Cardiac muscle cell (in vitro differentiated cells and primary cell): ENCODE results near the gene MMP24OS. TPM values are rescaled to one million over a fixed set of nuclear protein-coding genes. Genes with fewer than 3 reads are reported as not detected.
A peak's percentile ranks its signal among the peaks of the same experiment; 100 is the strongest.
"Not testable (repeated sequence)": the region's sequence is repeated elsewhere in the genome, so short reads cannot be mapped to it uniquely, and the experiment has no call there.

ENCODE experiments used
- DNase-seq, 2 donors: peaks; one replicate each; pipeline versions ENCODE4 v3.0.0 to v3.0.0-alpha.2; 2010 to 2017; ENCODE audit warnings: low read depth in 1 of 2, low spot score in 1 of 2
- H3K27ac ChIP-seq: fragments of 200-600 bp; sonication (generic); 2 replicates; pipeline ENCODE4 v1.5.1; 2016
- H3K27me3 ChIP-seq: fragments of 200-600 bp; sonication (generic); 2 replicates; pipeline ENCODE4 v1.6.0; 2016; ENCODE audit warnings: control low read depth
- H3K36me3 ChIP-seq: fragments of 200-600 bp; sonication (generic); 2 replicates; pipeline ENCODE4 v1.5.1; 2016; ENCODE audit warnings: control low read depth
- H3K4me1 ChIP-seq: fragments of 200-600 bp; sonication (generic); 2 replicates; pipeline ENCODE4 v1.8.1; 2017; ENCODE audit warnings: low read depth, mild to moderate bottlenecking, mixed run types
- H3K4me3 ChIP-seq: fragments of 200-600 bp; sonication (generic); 2 replicates; pipeline ENCODE4 v1.5.1; 2016; ENCODE audit warnings: mild to moderate bottlenecking
- H3K9me3 ChIP-seq: fragments of 200-600 bp; sonication (generic); 2 replicates; pipeline ENCODE4 v1.5.1; 2017; ENCODE audit warnings: low read depth, mild to moderate bottlenecking, control low read depth
- polyA plus RNA-seq: library from polyadenylated mRNA; unstranded; fragments of >200 nt; fragmentation: Nextera tagmentation; extraction: Ambion mirVana; gene quantifications from 2 replicates; pipeline ENCODE4 v1.2.1, GENCODE V29; 2016
- total RNA-seq: library from RNA; depleted of rRNA; stranded (reverse); fragments of >200 nt; gene quantifications from 2 replicates; pipeline ENCODE4 v1.2.3, GENCODE V29; 2016
- TF ChIP-seq, protein P1 (sequence below): IDR thresholded peaks from 2 replicates; pipeline ENCODE4 v1.5.1; 2012; ENCODE audit warnings: low read depth, mild to moderate bottlenecking, low read length

Gene MMP24OS
- total and polyA plus RNA-seq, 2 experiments from 2014 or later: 29.4 to 61.4 TPM

DNA sequence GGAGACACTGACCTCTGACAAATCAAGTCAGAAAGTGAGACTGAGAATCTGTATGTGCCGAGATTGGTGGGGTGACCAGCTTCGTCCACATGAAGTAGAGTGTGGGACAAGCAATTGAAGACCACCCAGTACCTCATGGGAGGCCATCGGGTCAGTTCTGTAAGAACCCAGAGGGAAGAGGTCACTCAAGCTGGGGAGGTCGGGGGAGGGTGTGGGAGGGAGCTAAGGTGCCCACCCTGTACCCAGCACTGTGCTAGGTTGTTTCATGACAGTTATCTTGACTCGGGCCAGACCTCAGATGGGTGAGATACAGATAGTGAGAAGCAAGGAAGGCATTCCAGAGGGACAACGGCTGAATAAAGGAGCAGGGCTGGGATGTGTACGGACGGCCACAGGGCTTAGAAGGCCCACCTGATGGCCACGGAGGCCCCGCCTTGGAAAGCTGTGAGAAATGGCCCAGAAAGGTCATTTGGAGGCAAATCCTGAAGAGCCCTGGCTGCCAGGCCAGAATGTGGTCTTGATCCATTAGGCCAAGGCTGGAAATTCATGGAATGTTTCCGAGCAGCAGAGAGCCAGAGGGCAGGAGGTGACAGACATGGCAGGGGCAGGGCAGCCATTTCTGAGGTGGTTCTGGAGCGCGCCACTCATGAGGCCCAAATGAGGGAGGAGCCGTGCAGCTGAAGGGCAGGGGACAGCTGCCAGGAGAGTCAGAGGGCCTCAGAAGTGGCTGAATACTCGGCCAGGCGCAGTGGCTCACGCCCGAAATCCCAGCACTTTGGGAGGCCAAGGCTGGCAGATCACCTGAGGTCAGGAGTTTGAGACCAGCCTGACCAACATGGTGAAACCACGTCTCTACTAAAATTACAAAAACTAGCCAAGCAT lies 7.7 kb downstream of the MMP24OS start:
- Histone ChIP-seq H3K4me3 (no peak overlapping the region), H3K36me3 (no peaks in the 10 kb centered on the region), H3K27ac (peak overlapping the region; percentile 62), H3K4me1 (peaks cover 9% of the 10 kb centered on the region), H3K27me3 (no peaks in the 10 kb centered on the region), H3K9me3 (no peaks in the 10 kb centered on the region)
- TF ChIP-seq, protein P1, sequence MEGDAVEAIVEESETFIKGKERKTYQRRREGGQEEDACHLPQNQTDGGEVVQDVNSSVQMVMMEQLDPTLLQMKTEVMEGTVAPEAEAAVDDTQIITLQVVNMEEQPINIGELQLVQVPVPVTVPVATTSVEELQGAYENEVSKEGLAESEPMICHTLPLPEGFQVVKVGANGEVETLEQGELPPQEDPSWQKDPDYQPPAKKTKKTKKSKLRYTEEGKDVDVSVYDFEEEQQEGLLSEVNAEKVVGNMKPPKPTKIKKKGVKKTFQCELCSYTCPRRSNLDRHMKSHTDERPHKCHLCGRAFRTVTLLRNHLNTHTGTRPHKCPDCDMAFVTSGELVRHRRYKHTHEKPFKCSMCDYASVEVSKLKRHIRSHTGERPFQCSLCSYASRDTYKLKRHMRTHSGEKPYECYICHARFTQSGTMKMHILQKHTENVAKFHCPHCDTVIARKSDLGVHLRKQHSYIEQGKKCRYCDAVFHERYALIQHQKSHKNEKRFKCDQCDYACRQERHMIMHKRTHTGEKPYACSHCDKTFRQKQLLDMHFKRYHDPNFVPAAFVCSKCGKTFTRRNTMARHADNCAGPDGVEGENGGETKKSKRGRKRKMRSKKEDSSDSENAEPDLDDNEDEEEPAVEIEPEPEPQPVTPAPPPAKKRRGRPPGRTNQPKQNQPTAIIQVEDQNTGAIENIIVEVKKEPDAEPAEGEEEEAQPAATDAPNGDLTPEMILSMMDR: no peak
- no peak for DNase-seq

DNA sequence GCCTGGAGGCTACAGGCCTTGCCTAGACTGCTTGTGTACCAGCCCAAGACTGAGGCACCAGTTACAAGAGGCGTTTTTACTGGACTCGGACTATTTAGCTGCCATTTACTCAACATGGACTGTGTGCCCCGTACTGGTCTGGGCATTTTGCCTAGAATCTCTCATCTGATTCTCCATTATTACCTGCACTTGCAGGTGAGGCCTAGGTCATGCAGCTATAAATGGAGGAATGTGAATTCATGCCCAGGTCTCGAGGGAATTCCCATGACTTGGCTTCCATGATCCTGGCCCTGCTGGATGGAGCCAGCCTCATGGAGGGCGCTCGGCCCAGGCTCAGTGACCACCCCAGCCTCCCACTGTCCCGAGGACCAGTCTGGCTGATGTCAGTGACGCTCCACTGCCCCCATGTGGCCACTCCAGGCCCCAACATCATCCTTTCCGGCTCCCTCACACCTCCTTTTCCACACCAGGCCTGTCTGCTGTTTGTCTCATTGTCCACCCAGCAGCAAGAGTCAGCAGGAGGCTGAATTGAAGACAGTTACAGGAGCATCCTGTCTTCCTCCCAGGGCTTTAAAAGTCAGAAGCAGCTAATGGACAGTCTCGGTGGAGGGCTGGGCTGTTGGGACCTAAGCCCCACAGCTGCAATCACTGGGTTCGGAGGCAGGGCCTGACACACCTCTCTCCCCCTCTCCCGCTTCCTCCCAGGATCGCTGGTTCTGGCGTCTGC lies 8.7 kb downstream of the MMP24OS start:
- peaks cover 9% of the 10 kb centered on the region for H3K4me1 ChIP-seq
- H3K9me3 ChIP-seq: no peaks in the 10 kb centered on the region
- H3K27me3 ChIP-seq: no peaks in the 10 kb centered on the region

DNA sequence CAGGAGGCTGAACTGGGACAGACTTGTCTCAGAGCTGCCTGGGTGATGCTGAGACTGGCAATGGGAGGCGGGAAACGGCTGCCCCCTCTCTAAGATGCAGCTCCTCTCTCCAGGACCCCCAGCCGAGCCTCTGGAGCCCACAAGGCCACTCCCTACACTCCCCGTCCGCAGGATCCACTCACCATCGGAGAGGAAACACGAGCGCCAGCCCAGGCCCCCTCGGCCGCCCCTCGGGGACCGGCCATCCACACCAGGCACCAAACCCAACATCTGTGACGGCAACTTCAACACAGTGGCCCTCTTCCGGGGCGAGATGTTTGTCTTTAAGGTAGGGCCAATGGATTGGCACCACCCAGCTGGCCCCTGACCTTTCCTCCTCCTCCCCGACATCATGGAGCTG lies 10.8 kb downstream of the MMP24OS start:
- H3K9me3 ChIP-seq: no peaks in the 10 kb centered on the region
- DNase-seq: no peak
- H3K4me3 ChIP-seq: no peak overlapping the region
- H3K27me3 ChIP-seq: no peaks in the 10 kb centered on the region
- H3K4me1 ChIP-seq: peaks cover 20% of the 10 kb centered on the region
- H3K36me3 ChIP-seq: no peaks in the 10 kb centered on the region
- no peak overlapping the region for H3K27ac ChIP-seq
- TF ChIP-seq, protein P1: no peak

More for the DNA sequence above, 8.7 kb downstream of the MMP24OS start:
- H3K27ac ChIP-seq: no peak overlapping the region
- no peak overlapping the region for H3K4me3 ChIP-seq
- H3K36me3 ChIP-seq: no peaks in the 10 kb centered on the region
- TF ChIP-seq, protein P1: peak; percentile 87
- DNase-seq: peak; percentile 72 to 86

DNA sequence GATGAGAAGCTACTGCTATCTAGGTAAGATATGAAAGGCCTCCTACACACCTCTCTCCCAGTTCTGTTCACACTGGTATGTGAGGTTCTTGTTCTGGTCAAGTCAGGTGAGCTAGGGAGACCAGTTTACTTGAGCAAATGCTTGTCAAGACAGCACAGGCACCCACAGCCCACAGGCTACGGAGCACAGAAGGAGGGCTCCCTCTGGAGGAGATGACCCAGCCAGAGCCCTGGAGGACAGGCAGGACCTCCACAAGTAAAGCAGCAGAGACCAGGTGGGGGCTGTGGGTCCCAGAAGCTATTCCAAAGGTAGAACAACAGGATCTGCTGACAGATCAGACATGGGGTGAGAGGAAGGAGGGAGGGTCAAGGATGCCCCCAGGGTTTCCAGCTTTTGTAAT lies 13.2 kb downstream of the MMP24OS start:
- DNase-seq: peak in 1 of 2 donors; percentile 47
- H3K27me3 ChIP-seq: no peaks in the 10 kb centered on the region
- H3K36me3 ChIP-seq: no peaks in the 10 kb centered on the region
- TF ChIP-seq, protein P1: peak; percentile 9
- no peak overlapping the region for H3K27ac ChIP-seq
- H3K9me3 ChIP-seq: no peaks in the 10 kb centered on the region
- H3K4me3 ChIP-seq: no peak overlapping the region
- H3K4me1 ChIP-seq: peaks cover 30% of the 10 kb centered on the region

DNA sequence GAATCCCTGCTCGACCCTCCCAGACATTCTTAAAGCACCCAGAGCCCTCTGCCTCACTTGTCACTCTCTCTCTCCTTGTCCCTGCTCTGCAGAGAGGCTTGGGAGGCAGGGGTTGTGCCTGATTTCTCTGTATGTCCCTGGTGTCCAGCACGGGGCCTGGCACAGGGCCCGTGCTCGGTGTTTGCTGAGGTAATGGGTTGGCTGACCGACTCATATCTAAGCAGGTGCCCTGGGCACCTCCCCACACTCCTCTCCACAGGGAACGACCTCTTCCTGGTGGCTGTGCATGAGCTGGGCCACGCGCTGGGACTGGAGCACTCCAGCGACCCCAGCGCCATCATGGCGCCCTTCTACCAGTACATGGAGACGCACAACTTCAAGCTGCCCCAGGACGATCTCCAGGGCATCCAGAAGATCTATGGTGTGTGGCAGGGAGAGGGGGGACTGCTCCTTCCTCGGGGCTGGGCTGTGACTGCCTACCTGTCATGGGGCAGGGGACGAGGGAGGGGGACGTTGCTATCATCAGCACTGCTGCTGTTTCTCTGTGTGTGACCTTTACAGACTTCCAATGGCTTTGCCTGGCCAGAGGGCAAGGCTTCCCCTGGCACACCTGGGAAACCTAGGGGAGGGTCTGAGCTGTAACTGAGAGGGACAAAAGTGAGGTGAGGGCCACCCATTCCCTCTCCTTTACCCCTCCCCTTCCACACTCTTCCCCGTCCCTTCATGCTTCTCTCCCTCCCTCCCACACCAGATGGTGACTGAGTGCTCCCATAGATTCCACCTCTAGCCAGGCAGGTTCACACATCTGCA lies 14.2 kb downstream of the MMP24OS start:
- H3K36me3 ChIP-seq: no peaks in the 10 kb centered on the region
- DNase-seq: no peak
- peaks cover 38% of the 10 kb centered on the region for H3K4me1 ChIP-seq
- peak overlapping the region; percentile 87 for H3K27ac ChIP-seq
- no peaks in the 10 kb centered on the region for H3K9me3 ChIP-seq
- no peaks in the 10 kb centered on the region for H3K27me3 ChIP-seq
- TF ChIP-seq, protein P1: no peak
- H3K4me3 ChIP-seq: no peak overlapping the region

DNA sequence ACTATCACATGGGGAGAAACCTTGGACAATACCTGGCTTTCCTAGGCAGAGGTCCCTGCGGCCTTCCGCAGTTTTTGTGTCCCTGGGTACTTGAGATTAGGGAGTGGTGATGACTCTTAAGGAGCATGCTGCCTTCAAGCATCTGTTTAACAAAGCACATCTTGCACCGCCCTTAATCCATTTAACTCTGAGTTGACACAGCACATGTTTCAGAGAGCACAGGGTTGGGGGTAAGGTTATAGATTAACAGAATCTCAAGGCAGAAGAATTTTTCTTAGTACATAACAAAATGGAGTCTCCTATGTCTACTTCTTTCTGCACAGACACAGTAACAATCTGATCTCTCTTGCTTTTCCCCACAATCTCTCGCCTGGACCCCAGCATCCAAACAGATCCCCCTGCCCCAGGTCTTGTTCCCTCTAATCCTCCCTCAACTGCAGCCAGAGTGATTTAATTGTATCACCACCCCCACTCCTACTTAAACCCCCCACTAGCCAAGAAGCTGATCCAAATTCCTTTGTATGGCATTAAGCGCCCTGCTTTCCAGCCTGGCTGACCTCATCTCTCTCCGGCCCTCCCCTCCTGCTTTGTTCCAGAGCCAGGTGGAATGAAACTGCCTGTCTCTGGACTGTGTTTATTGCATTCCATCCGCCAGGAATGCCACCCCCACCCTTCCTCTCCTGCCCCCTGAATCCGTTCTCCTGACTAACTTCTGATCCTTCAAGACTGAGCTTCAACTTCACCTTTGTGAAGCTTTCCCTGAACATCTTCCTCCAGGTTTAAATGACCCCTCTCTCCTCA lies 15.0 kb downstream of the MMP24OS start:
- H3K36me3 ChIP-seq, H3K4me3 ChIP-seq, H3K9me3 ChIP-seq, H3K27me3 ChIP-seq: not testable (repeated sequence)
- Histone ChIP-seq H3K27ac (peak overlapping the region; percentile 87), H3K4me1 (peaks cover 36% of the 10 kb centered on the region)
- peak; percentile 47 to 67 for DNase-seq

DNA sequence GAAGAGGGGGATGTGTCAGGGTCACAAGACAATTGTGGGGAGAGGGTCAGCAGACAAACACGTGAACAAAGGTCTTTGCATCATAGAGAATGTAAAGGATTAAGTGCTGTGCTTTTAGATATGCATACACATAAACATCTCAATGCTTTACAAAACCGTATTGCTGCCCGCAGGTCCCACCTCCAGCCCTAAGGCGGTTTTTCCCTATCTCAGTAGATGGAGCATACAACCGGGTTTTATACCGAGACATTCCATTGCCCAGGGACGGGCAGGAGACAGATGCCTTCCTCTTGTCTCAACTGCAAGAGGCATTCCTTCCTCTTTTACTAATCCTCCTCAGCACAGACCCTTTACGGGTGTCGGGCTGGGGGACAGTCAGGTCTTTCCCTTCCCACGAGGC lies 15.6 kb downstream of the MMP24OS start:
- H3K9me3 ChIP-seq, DNase-seq, H3K27ac ChIP-seq, H3K4me3 ChIP-seq, H3K27me3 ChIP-seq, H3K36me3 ChIP-seq: not testable (repeated sequence)
- H3K4me1 ChIP-seq: peaks cover 38% of the 10 kb centered on the region
